H1 (cell line): ENCODE measurements around the gene LDB1. TPM values are rescaled to one million over a fixed set of nuclear protein-coding genes. Genes with fewer than 3 reads are reported as not detected.

ENCODE experiments used
- CTCF ChIA-PET: fragments of 300-600 bp; sonication (Branson Sonifier 250); formaldehyde crosslinking; loops from one replicate; lab custom pipeline; 2021; ENCODE audit not compliant: partially characterized antibody; lab: Charles Lee
- POLR2A ChIA-PET: fragments of 300-600 bp; sonication (Branson Sonifier 250); formaldehyde crosslinking; loops from one replicate; lab custom pipeline; 2021; ENCODE audit warnings: inconsistent platforms; ENCODE audit not compliant: partially characterized antibody; lab: Charles Lee
- DNase-seq, 2 experiments: peaks; one replicate each; pipeline versions ENCODE4 v3.0.0 to v3.0.0-alpha.2; 2010 to 2022; ENCODE audit warnings: low spot score in 2 of 2, low read depth in 1 of 2, mixed read lengths in 1 of 2
- FAIRE-seq: peaks from 2 replicates; lab custom pipeline; 2011; peaks lifted over from hg19 to GRCh38; lab: Jason Lieb, UNC
- H2AFZ ChIP-seq: 2 replicates; pipeline ENCODE4 v1.8.1; 2012; ENCODE audit warnings: low read length, inconsistent platforms
- H2AK5ac ChIP-seq: 2 replicates; pipeline ENCODE4 v1.6.1; 2013; ENCODE audit warnings: low read depth, low read length
- H2BK120ac ChIP-seq: replicated peaks from 2 replicates; pipeline ENCODE3; 2013; ENCODE audit warnings: low read depth, low read length, inconsistent platforms
- H2BK12ac ChIP-seq: 2 replicates; pipeline ENCODE4 v1.6.1; 2013; ENCODE audit warnings: low read depth, low read length
- H2BK15ac ChIP-seq: 2 replicates; pipeline ENCODE4 v1.6.1; 2013; ENCODE audit warnings: low read length
- H2BK20ac ChIP-seq: 2 replicates; pipeline ENCODE4 v1.6.1; 2013; ENCODE audit warnings: low read length
- H2BK5ac ChIP-seq: 2 replicates; pipeline ENCODE4 v1.6.1; 2013; ENCODE audit warnings: low read depth, low read length
- H3K14ac ChIP-seq: 2 replicates; pipeline ENCODE4 v1.6.1; 2013; ENCODE audit warnings: inconsistent platforms; ENCODE audit not compliant: insufficient read length
- H3K18ac ChIP-seq: 2 replicates; pipeline ENCODE4 v1.6.1; 2013; ENCODE audit warnings: low read length; ENCODE audit errors: extremely low read depth
- H3K23ac ChIP-seq: 2 replicates; pipeline ENCODE4 v1.6.1; 2013; ENCODE audit warnings: inconsistent platforms; ENCODE audit not compliant: insufficient read length
- H3K23me2 ChIP-seq: 2 replicates; pipeline ENCODE4 v1.6.1; 2013; ENCODE audit warnings: low read depth, low read length
- H3K27ac ChIP-seq: 2 replicates; pipeline ENCODE4 v1.6.1; 2011; ENCODE audit warnings: low read depth, low read length, inconsistent platforms
- H3K27me3 ChIP-seq, 4 experiments: replicated peaks in 1 of 4; 1 replicate in 1 of 4; 2 replicates in 3 of 4; pipeline versions ENCODE4 v1.6.1 to v1.8.1; 2011 to 2013; ENCODE audit warnings: low read length in 3 of 4, mild to moderate bottlenecking in 3 of 4, inconsistent platforms in 2 of 4, mixed read lengths in 2 of 4, moderate library complexity in 1 of 4; ENCODE audit not compliant: control insufficient read depth in 3 of 4, insufficient read depth in 3 of 4; ENCODE audit errors: extremely low read depth in 1 of 4
- H3K36me3 ChIP-seq, 4 experiments: 2 replicates each; pipeline versions ENCODE4 v1.6.1 to v1.8.1; 2011 to 2013; ENCODE audit warnings: mild to moderate bottlenecking in 4 of 4, low read length in 3 of 4, moderate library complexity in 2 of 4, control low read depth in 1 of 4, inconsistent platforms in 1 of 4; ENCODE audit not compliant: insufficient read depth in 4 of 4, control insufficient read depth in 2 of 4
- H3K4ac ChIP-seq: replicated peaks from 2 replicates; pipeline ENCODE3; 2013; ENCODE audit warnings: low read length, low read depth, mixed read lengths, inconsistent platforms; ENCODE audit not compliant: insufficient read length
- H3K4me1 ChIP-seq, 4 experiments: replicated peaks in 1 of 4; 1 replicate in 1 of 4; 2 replicates in 3 of 4; pipeline versions ENCODE4 v1.6.1 to v1.8.1; 2011 to 2013; ENCODE audit warnings: low read length in 3 of 4, inconsistent platforms in 2 of 4, mixed read lengths in 1 of 4; ENCODE audit not compliant: insufficient read depth in 4 of 4, control insufficient read depth in 3 of 4
- H3K4me2 ChIP-seq, 2 experiments: 2 replicates each; pipeline versions ENCODE4 v1.6.1 to v1.8.1; 2011 to 2013; ENCODE audit warnings: low read depth in 2 of 2, low read length in 2 of 2, control low read depth in 1 of 2, inconsistent platforms in 1 of 2, mild to moderate bottlenecking in 1 of 2; ENCODE audit not compliant: insufficient read depth in 1 of 2
- H3K4me3 ChIP-seq, 4 experiments: fragments of 200-600, 300-600 bp in 1 of 4; sonication (generic), shearing (Covaris generic), sonication (Bioruptor Twin) in 1 of 4; 2 replicates each; pipeline versions ENCODE4 v1.5.1 to v1.8.1; 2011 to 2016; ENCODE audit warnings: low read length in 4 of 4, low read depth in 3 of 4, control low read depth in 2 of 4, inconsistent platforms in 2 of 4, mild to moderate bottlenecking in 2 of 4, mixed read lengths in 1 of 4, moderate library complexity in 1 of 4; ENCODE audit not compliant: insufficient read depth in 2 of 4; ENCODE audit errors: extremely low read depth in 1 of 4
- H3K56ac ChIP-seq: replicated peaks from 2 replicates; pipeline ENCODE3; 2013; ENCODE audit warnings: low read depth, mild to moderate bottlenecking, mixed read lengths, low read length, inconsistent platforms; ENCODE audit not compliant: insufficient read length
- H3K79me1 ChIP-seq: 2 replicates; pipeline ENCODE4 v1.6.1; 2013; ENCODE audit warnings: low read depth, low read length, control low read depth
- H3K79me2 ChIP-seq, 2 experiments: 2 replicates each; pipeline versions ENCODE4 v1.6.1 to v1.8.1; 2012 to 2013; ENCODE audit warnings: low read length in 2 of 2, mild to moderate bottlenecking in 2 of 2, inconsistent platforms in 1 of 2; ENCODE audit not compliant: insufficient read depth in 2 of 2, control insufficient read depth in 1 of 2
- H3K9ac ChIP-seq, 4 experiments: replicated peaks in 1 of 4; 1 replicate in 1 of 4; 2 replicates in 3 of 4; pipeline versions ENCODE4 v1.6.1 to v1.8.1; 2011 to 2013; ENCODE audit warnings: low read depth in 3 of 4, low read length in 3 of 4, control low read depth in 2 of 4, mild to moderate bottlenecking in 2 of 4, moderate library complexity in 2 of 4, inconsistent platforms in 1 of 4; ENCODE audit errors: extremely low read depth in 1 of 4
- H3K9me3 ChIP-seq, 2 experiments: 2 replicates each; pipeline versions ENCODE4 v1.6.1 to v1.8.1; 2012 to 2013; ENCODE audit warnings: mild to moderate bottlenecking in 2 of 2, moderate library complexity in 2 of 2, control low read depth in 1 of 2, inconsistent platforms in 1 of 2, low read depth in 1 of 2, low read length in 1 of 2, mixed read lengths in 1 of 2; ENCODE audit not compliant: insufficient read depth in 2 of 2
- H4K20me1 ChIP-seq, 2 experiments: replicated peaks in 1 of 2; 2 replicates each; pipeline versions ENCODE3 to v1.8.1; 2011 to 2013; ENCODE audit warnings: inconsistent platforms in 2 of 2, low read length in 2 of 2, mild to moderate bottlenecking in 1 of 2; ENCODE audit not compliant: insufficient read depth in 2 of 2, control insufficient read depth in 1 of 2
- H4K5ac ChIP-seq: 2 replicates; pipeline ENCODE4 v1.6.1; 2013; ENCODE audit warnings: low read length, low read depth, mixed read lengths, inconsistent platforms; ENCODE audit not compliant: insufficient read length
- H4K8ac ChIP-seq: 2 replicates; pipeline ENCODE4 v1.8.0; 2013; ENCODE audit warnings: mild to moderate bottlenecking, moderate library complexity, low read length, inconsistent platforms; ENCODE audit not compliant: insufficient read depth; ENCODE audit errors: extremely low read depth
- H4K91ac ChIP-seq: replicated peaks from 2 replicates; pipeline ENCODE3; 2013; ENCODE audit warnings: low read length, mixed read lengths, inconsistent platforms; ENCODE audit not compliant: insufficient read length
- ASH2L ChIP-seq: fragments of 200-600, 300-600 bp; sonication (generic); IDR thresholded peaks from one replicate; pipeline ENCODE4 v1.7.1; 2017; ENCODE audit warnings: low read length
- CBX8 ChIP-seq: fragments of 300-800, 300-1000 bp; sonication (generic); IDR thresholded peaks from 2 replicates; pipeline ENCODE4 v1.7.1; 2016; ENCODE audit warnings: low read depth, low read length, borderline replicate concordance
- CEBPB ChIP-seq: IDR thresholded peaks from 2 replicates; pipeline ENCODE4 v1.6.1; 2012; ENCODE audit warnings: low read depth, low read length
- E2F6 ChIP-seq: IDR thresholded peaks from 2 replicates; pipeline ENCODE4 v1.6.1; 2012; ENCODE audit warnings: inconsistent platforms
- EP300 ChIP-seq, 2 experiments: IDR thresholded peaks; 1 replicate in 1 of 2; 2 replicates in 1 of 2; pipeline ENCODE4 v1.6.1; 2011 to 2012; ENCODE audit warnings: low read depth in 2 of 2, low read length in 2 of 2, mild to moderate bottlenecking in 2 of 2, borderline replicate concordance in 1 of 2, inconsistent platforms in 1 of 2, moderate library complexity in 1 of 2
- HDAC2 ChIP-seq, 2 experiments: fragments of 300-600 bp in 1 of 2; sonication (generic) in 1 of 2; IDR thresholded peaks; 2 replicates each; pipeline ENCODE4 v1.6.1; 2011 to 2012; ENCODE audit warnings: low read depth in 2 of 2, low read length in 2 of 2, mild to moderate bottlenecking in 2 of 2, moderate library complexity in 2 of 2, borderline replicate concordance in 1 of 2, inconsistent platforms in 1 of 2
- HDAC6 ChIP-seq: IDR thresholded peaks from one replicate; pipeline ENCODE4 v1.7.1; 2012; ENCODE audit warnings: low read depth, mild to moderate bottlenecking, inconsistent platforms, low read length, moderate library complexity
- RAD21 ChIP-seq, 2 experiments: IDR thresholded peaks in 1 of 2; conservative IDR thresholded peaks in 1 of 2; 2 replicates each; pipeline ENCODE4 v1.6.1; 2011; ENCODE audit warnings: low read depth in 2 of 2, low read length in 2 of 2, improper control_type of control experiment in 1 of 2, inconsistent platforms in 1 of 2, mild to moderate bottlenecking in 1 of 2, moderate library complexity in 1 of 2
- RBBP5 ChIP-seq: IDR thresholded peaks from 2 replicates; pipeline ENCODE4 v1.7.1; 2012; ENCODE audit warnings: low read depth, mild to moderate bottlenecking, inconsistent platforms, low read length, moderate library complexity, borderline replicate concordance
- SAP30 ChIP-seq: fragments of 300-600 bp; sonication (generic); IDR thresholded peaks from 2 replicates; pipeline ENCODE4 v1.7.1; 2012; ENCODE audit warnings: low read length, moderate library complexity, mild to moderate bottlenecking, inconsistent platforms; ENCODE audit not compliant: insufficient read depth, insufficient replicate concordance
- SIN3A ChIP-seq, 2 experiments: IDR thresholded peaks in 1 of 2; conservative IDR thresholded peaks in 1 of 2; 2 replicates each; pipeline ENCODE4 v1.6.1; 2011 to 2012; ENCODE audit warnings: low read length in 2 of 2, improper control_type of control experiment in 1 of 2, low read depth in 1 of 2, mild to moderate bottlenecking in 1 of 2
- WGBS, 2 experiments: shearing (Covaris generic) in 1 of 2; methylation state at CpG; one replicate each; pipeline versions ENCODE4 v1.1.6 to v1.1.7; 2013 to 2015; ENCODE audit warnings: low lambda C conversion rate in 2 of 2, mixed read lengths in 2 of 2, inconsistent platforms in 1 of 2, low coverage in 1 of 2, missing lambda C conversion rate in 1 of 2; ENCODE audit not compliant: insufficient replicate concordance in 2 of 2, insufficient coverage in 1 of 2, insufficient read length in 1 of 2; ENCODE audit errors: extremely low coverage in 1 of 2, missing lambda C conversion rate in 1 of 2; 5-methylcytosine and 5-hydroxymethylcytosine counted together
- polyA plus RNA-seq, 7 experiments: library from polyadenylated mRNA; depleted of rRNA in 3 of 7; stranded (reverse) in 5 of 7; unstranded in 2 of 7; fragments of >200 nt in 5 of 7; fragments of 200-250 nt in 2 of 7; gene quantifications; 1 replicate in 5 of 7; 2 replicates in 1 of 7; 4 replicates in 1 of 7; pipeline versions ENCODE4 v1.2.1 to v1.2.3, GENCODE V29; 2011 to 2013; ENCODE audit warnings: missing spikeins in 2 of 7, mixed read lengths in 2 of 7
- total RNA-seq: library from RNA; stranded (reverse); fragmentation: NEBNext Ultra II Directional; extraction: Animal tissue kit (Norgen Biotek cat#: 25700); gene quantifications from 2 replicates; pipeline ENCODE4 v1.2.1, GENCODE V29; 2021

LDB1 gene
- total and polyA plus RNA-seq, 2 of the 8 experiments (the other 6 are each of a cell fraction or from before 2014, with no cell fraction given) = 88.4 to 138 TPM

DNA sequence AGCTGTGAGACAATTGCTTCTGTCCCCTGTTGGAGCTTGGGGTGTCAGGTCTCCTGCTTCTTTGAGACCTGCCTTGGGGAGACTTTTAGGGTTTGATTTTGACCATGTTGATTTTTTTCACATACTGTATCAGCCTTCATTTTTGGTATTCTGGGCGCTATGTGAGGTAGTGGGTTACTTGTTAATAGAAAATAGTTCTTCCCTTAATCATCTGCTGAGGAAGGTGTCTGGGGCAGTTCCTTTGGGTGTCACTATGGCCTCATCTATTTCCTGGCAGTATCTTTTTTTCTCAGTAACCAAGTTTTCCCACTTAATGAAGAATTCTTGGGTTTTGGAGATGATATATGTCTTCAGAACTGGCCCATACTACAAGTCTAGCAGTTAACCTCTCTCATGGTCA, 27.4 kb upstream of the LDB1 start:
- Histone ChIP-seq H2BK12ac (no peak overlapping the region), H2AFZ (no peak overlapping the region), H3K4me3 (no peak overlapping the region), H3K27ac (no peak overlapping the region), H3K36me3 (peaks cover 52 to 72% (median 65%) of the 10 kb centered on the region in 4 experiments), H3K4me2 (no peak overlapping the region), H4K20me1 (peaks cover 1 to 21% of the 10 kb centered on the region in 2 experiments), H3K27me3 (no peaks in the 10 kb centered on the region), H3K79me1 (peaks cover 6% of the 10 kb centered on the region), H3K18ac (no peak overlapping the region), H2BK120ac (no peak overlapping the region), H2AK5ac (no peak overlapping the region), H3K9ac (no peak overlapping the region), H2BK15ac (no peak overlapping the region), H2BK20ac (no peak overlapping the region), H3K79me2 (peaks cover 2 to 12% of the 10 kb centered on the region in 2 experiments), H3K56ac (no peak overlapping the region), H2BK5ac (no peak overlapping the region), H3K23ac (no peak overlapping the region), H4K8ac (no peak overlapping the region), H3K9me3 (no peaks in the 10 kb centered on the region), H4K5ac (no peak overlapping the region), H3K14ac (no peak overlapping the region), H3K4me1 (peaks cover 0 to 6% (median 3%) of the 10 kb centered on the region in 4 experiments; a peak in 5 of 7 replicates), H3K4ac (no peak overlapping the region), H3K23me2 (peaks cover 6% of the 10 kb centered on the region), H4K91ac (no peak overlapping the region)
- FAIRE-seq = no peak
- POLR2A ChIA-PET = interaction anchor here (0.7 to 20.0 kb wide), 10 partner anchors 4 to 325 kb away, joined by 3 to 408 read pairs (median 3); partner anchors contain the start of gene NOLC1
- DNase-seq = no peak
- WGBS, 2 experiments = 89% methylated on average over 1 of the region's 1 CpG; no CpG with 5 or more reads in 1 of the 2 experiments
- CTCF ChIA-PET = interaction anchor here (0.6 to 3.5 kb wide), 8 partner anchors 9 to 205 kb away, joined by 3 to 20 read pairs (median 4); no protein-coding TSS in a partner anchor
- no peak for TF ChIP-seq E2F6
- TF ChIP-seq CBX8 = no peak
- TF ChIP-seq SIN3A (conservative IDR thresholded peaks at IDR 0.05 in 1 of 2, IDR thresholded peaks at IDR 0.05 in 1 of 2; ENCODE audit: low read depth in 1 of 2, low read length in 2 of 2) = no peak
- TF ChIP-seq RAD21 (IDR thresholded peaks at IDR 0.05 in 1 of 2, conservative IDR thresholded peaks at IDR 0.05 in 1 of 2; ENCODE audit: low read depth in 2 of 2, low read length in 2 of 2) = no peak
- TF ChIP-seq ASH2L = no peak
- no peak for TF ChIP-seq SAP30
- TF ChIP-seq HDAC2 (IDR thresholded peaks at IDR 0.05; ENCODE audit: borderline replicate concordance in 1 of 2, low read depth in 2 of 2, low read length in 2 of 2) = no peak
- TF ChIP-seq RBBP5 = no peak
- no peak for TF ChIP-seq HDAC6
- no peak for TF ChIP-seq CEBPB
- no peak for TF ChIP-seq EP300 (IDR thresholded peaks at IDR 0.05; ENCODE audit: borderline replicate concordance in 1 of 2, low read depth in 2 of 2, low read length in 2 of 2)
